ENCODE data around the gene RALY.

RALY gene

DNA sequence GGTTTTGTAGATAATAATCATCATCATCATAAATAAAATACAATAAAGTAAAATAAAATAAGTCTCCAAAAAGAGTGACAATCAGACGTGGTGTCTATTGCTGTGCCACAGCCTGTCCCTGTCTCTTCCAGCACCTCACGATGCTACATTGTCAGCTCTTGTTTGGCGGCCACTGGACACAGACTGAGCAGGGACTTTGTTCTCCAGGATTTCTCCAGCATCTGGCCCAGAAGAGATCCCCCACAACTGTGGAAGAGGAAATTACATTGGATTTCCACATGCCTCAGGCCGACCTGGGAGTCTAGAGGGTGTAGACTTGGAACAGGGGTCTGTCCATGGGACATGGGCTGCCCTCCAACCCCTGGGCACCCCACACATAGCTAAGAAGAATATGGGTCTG, 39.2 kb upstream of the RALY start:
- H3K27me3 ChIP-seq (ENCODE audit: insufficient read depth, low read length, poor library complexity, severe bottlenecking) = no peaks in the 10 kb centered on the region
- H3K9me2 ChIP-seq (replicated peaks; ENCODE audit: low read depth, low read length) = no peaks in the 10 kb centered on the region
- H2AFZ ChIP-seq (ENCODE audit: low read length) = no peak overlapping the region
- H3K4me3 ChIP-seq (ENCODE audit: low read length, poor library complexity, severe bottlenecking) = no peak overlapping the region
- H4K20me1 ChIP-seq (ENCODE audit: insufficient read depth, low read length, poor library complexity, severe bottlenecking) = no peaks in the 10 kb centered on the region
- H3F3A ChIP-seq (ENCODE audit: low read depth) = no peaks in the 10 kb centered on the region
- TF ChIP-seq, protein P1, sequence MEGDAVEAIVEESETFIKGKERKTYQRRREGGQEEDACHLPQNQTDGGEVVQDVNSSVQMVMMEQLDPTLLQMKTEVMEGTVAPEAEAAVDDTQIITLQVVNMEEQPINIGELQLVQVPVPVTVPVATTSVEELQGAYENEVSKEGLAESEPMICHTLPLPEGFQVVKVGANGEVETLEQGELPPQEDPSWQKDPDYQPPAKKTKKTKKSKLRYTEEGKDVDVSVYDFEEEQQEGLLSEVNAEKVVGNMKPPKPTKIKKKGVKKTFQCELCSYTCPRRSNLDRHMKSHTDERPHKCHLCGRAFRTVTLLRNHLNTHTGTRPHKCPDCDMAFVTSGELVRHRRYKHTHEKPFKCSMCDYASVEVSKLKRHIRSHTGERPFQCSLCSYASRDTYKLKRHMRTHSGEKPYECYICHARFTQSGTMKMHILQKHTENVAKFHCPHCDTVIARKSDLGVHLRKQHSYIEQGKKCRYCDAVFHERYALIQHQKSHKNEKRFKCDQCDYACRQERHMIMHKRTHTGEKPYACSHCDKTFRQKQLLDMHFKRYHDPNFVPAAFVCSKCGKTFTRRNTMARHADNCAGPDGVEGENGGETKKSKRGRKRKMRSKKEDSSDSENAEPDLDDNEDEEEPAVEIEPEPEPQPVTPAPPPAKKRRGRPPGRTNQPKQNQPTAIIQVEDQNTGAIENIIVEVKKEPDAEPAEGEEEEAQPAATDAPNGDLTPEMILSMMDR (conservative IDR thresholded peaks at IDR 0.05; ENCODE audit: low read length) = no peak
- no peak for TF ChIP-seq EZH2phosphoT487 (IDR thresholded peaks at IDR 0.05; ENCODE audit: borderline replicate concordance)
- no peaks in the 10 kb centered on the region for H3K4me1 ChIP-seq (ENCODE audit: insufficient read depth, low read length, poor library complexity, severe bottlenecking)
- no peak overlapping the region for H3K4me2 ChIP-seq (ENCODE audit: low read depth, low read length, poor library complexity, severe bottlenecking)
- H3K79me2 ChIP-seq (ENCODE audit: insufficient read depth, low read length) = no peaks in the 10 kb centered on the region
- no peaks in the 10 kb centered on the region for H3K9me3 ChIP-seq (ENCODE audit: insufficient read depth, low read depth, low read length)
- H3K9ac ChIP-seq (ENCODE audit: low read depth, low read length, poor library complexity, severe bottlenecking) = no peak overlapping the region
- H3K36me3 ChIP-seq (ENCODE audit: insufficient read depth, low read length) = no peaks in the 10 kb centered on the region

DNA sequence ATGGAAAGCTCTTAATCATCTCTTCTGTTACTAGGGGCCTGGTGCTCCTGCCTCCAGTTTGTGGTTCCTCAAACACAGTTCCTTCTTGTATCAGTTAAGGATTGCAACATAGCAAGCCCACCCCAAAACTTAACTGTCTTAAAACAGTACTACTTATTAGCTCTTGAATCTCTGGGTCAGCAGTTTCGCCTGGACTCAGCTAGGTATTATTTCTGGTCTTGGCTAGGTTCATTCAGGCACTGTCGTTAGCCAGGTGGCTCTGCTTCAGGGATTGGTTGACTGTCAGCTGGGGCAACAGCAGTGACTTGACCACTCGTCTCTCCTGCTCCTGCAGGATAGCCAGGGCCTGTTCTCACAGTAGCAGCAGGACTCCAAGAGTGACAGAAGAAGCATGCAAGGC, 30.0 kb upstream of the RALY start:
- Histone ChIP-seq H4K20me1 (ENCODE audit: insufficient read depth, low read length, poor library complexity, severe bottlenecking) (no peaks in the 10 kb centered on the region), H3K4me1 (ENCODE audit: insufficient read depth, low read length, poor library complexity, severe bottlenecking) (no peaks in the 10 kb centered on the region), H3K36me3 (ENCODE audit: insufficient read depth, low read length) (no peaks in the 10 kb centered on the region), H3K9ac (ENCODE audit: low read depth, low read length, poor library complexity, severe bottlenecking) (no peak overlapping the region), H3K27me3 (ENCODE audit: insufficient read depth, low read length, poor library complexity, severe bottlenecking) (no peaks in the 10 kb centered on the region), H3K4me2 (ENCODE audit: low read depth, low read length, poor library complexity, severe bottlenecking) (no peak overlapping the region), H3K9me2 (replicated peaks; ENCODE audit: low read depth, low read length) (no peaks in the 10 kb centered on the region), H3K4me3 (ENCODE audit: low read length, poor library complexity, severe bottlenecking) (no peak overlapping the region), H2AFZ (ENCODE audit: low read length) (no peak overlapping the region), H3K9me3 (ENCODE audit: insufficient read depth, low read depth, low read length) (no peaks in the 10 kb centered on the region), H3K79me2 (ENCODE audit: insufficient read depth, low read length) (no peaks in the 10 kb centered on the region), H3F3A (ENCODE audit: low read depth) (no peaks in the 10 kb centered on the region)
- no peak for TF ChIP-seq EZH2phosphoT487 (IDR thresholded peaks at IDR 0.05; ENCODE audit: borderline replicate concordance)
- TF ChIP-seq, protein P1 (conservative IDR thresholded peaks at IDR 0.05; ENCODE audit: low read length) = no peak

DNA sequence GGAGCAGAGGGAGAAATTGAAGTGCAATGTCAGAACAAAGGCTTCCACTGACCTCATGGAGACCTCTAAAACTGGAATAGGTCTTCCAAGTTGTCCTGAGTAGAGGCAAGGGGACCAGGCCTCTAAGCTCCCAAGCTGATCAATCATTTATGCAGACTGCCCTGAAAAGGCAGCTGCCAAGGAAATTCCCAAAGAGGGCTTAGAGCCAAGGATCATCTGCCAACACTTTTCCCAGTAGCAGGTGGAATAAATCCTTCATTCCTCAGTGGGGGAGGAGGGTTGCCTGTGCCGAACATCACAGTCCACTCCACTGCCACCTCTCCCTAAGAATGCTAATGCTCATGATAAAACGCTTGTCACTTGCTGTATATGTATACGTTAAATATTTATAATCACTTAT, 29.3 kb upstream of the RALY start:
- Histone ChIP-seq H3K36me3 (ENCODE audit: insufficient read depth, low read length) (no peaks in the 10 kb centered on the region), H3K4me3 (ENCODE audit: low read length, poor library complexity, severe bottlenecking) (no peak overlapping the region), H3K4me2 (ENCODE audit: low read depth, low read length, poor library complexity, severe bottlenecking) (no peak overlapping the region), H3K9ac (ENCODE audit: low read depth, low read length, poor library complexity, severe bottlenecking) (no peak overlapping the region), H3K9me2 (replicated peaks; ENCODE audit: low read depth, low read length) (no peaks in the 10 kb centered on the region), H4K20me1 (ENCODE audit: insufficient read depth, low read length, poor library complexity, severe bottlenecking) (no peaks in the 10 kb centered on the region), H3K4me1 (ENCODE audit: insufficient read depth, low read length, poor library complexity, severe bottlenecking) (no peaks in the 10 kb centered on the region), H3F3A (ENCODE audit: low read depth) (no peaks in the 10 kb centered on the region), H3K27me3 (ENCODE audit: insufficient read depth, low read length, poor library complexity, severe bottlenecking) (no peaks in the 10 kb centered on the region), H3K79me2 (ENCODE audit: insufficient read depth, low read length) (no peaks in the 10 kb centered on the region), H3K9me3 (ENCODE audit: insufficient read depth, low read depth, low read length) (no peaks in the 10 kb centered on the region), H2AFZ (ENCODE audit: low read length) (no peak overlapping the region)
- TF ChIP-seq, protein P1 (conservative IDR thresholded peaks at IDR 0.05; ENCODE audit: low read length) = no peak
- no peak for TF ChIP-seq EZH2phosphoT487 (IDR thresholded peaks at IDR 0.05; ENCODE audit: borderline replicate concordance)

All from Loucy (cell line).